ENCODE data around the gene CLDN16.

The CLDN16 gene

GRCh38 chr3:190458040-190458439, 70.1 kb downstream of the CLDN16 start:
- H3K9me3 ChIP-seq (ENCODE audit: severe bottlenecking), result no peaks in the 10 kb centered on the region
- no peak for DNase-seq (ENCODE audit: low spot score)
- H3K36me3 ChIP-seq (ENCODE audit: low read depth), result no peaks in the 10 kb centered on the region
- no peaks in the 10 kb centered on the region for H3K27me3 ChIP-seq (ENCODE audit: insufficient read depth, poor library complexity, severe bottlenecking)
- TF ChIP-seq CTCF (IDR thresholded peaks at IDR 0.05; ENCODE audit: poor library complexity, severe bottlenecking), result peak; percentile 17
- H3K4me1 ChIP-seq (ENCODE audit: insufficient read depth, poor library complexity, severe bottlenecking), result peaks cover 3% of the 10 kb centered on the region
- no peak overlapping the region for H3K4me3 ChIP-seq (ENCODE audit: severe bottlenecking)
- no peak overlapping the region for H3K27ac ChIP-seq (ENCODE audit: poor library complexity, severe bottlenecking)
- no peak for ATAC-seq (ENCODE audit: low read depth)

Data from RWPE2 (cell line).